Erythroblast (primary cell): ENCODE results near the gene VPS13C.

ENCODE experiments used
- GATA1 ChIP-seq: IDR thresholded peaks from 2 replicates; pipeline ENCODE4 v1.6.1; 2011; ENCODE audit warnings: low read depth, mild to moderate bottlenecking, control low read depth, low read length, moderate library complexity
- POLR2A ChIP-seq: IDR thresholded peaks from 2 replicates; pipeline ENCODE4 v1.6.1; 2011; ENCODE audit warnings: mild to moderate bottlenecking, low read length

- no peak for TF ChIP-seq POLR2A
- no peak for TF ChIP-seq GATA1
Measured at GRCh38 chr15:61853195-61853594, 207.1 kb downstream of the VPS13C start.
